BJ (cell line): ENCODE data around the gene BBX. TPM values are rescaled to one million over a fixed set of nuclear protein-coding genes. Genes with fewer than 3 reads are reported as not detected.

Experiments
- CTCF ChIA-PET: fragments of 350-600 bp; formaldehyde crosslinking; extraction: SDS; loops from one replicate; lab custom pipeline; 2021; ENCODE audit warnings: antibody characterized with exemption, inconsistent platforms; lab: Yijun Ruan, JAX
- POLR2A ChIA-PET: fragments of 300-600 bp; sonication (Branson Sonifier 250); formaldehyde crosslinking; extraction: SDS; loops from one replicate; lab custom pipeline; 2021; ENCODE audit warnings: antibody characterized with exemption; lab: Charles Lee
- DNase-seq: peaks from one replicate; pipeline ENCODE4 v3.0.0-alpha.2; 2011; ENCODE audit warnings: low read depth
- H3K27me3 ChIP-seq: 2 replicates; pipeline ENCODE4 v1.6.0; 2011; ENCODE audit warnings: low read length; ENCODE audit not compliant: control insufficient read depth, insufficient read depth
- H3K36me3 ChIP-seq: 2 replicates; pipeline ENCODE4 v1.5.1; 2011; ENCODE audit warnings: low read length; ENCODE audit not compliant: control insufficient read depth, insufficient read depth
- H3K4me3 ChIP-seq: 2 replicates; pipeline ENCODE4 v1.5.1; 2011; ENCODE audit warnings: low read depth, mild to moderate bottlenecking, control low read depth, low read length
- polyA plus RNA-seq: library from polyadenylated mRNA; depleted of rRNA; stranded (reverse); fragments of >200 nt; gene quantifications from 2 replicates; pipeline ENCODE4 v1.2.3, GENCODE V29; 2011
- TF ChIP-seq, protein P1 (sequence below): IDR thresholded peaks from 2 replicates; pipeline ENCODE4 v1.5.1; 2011; ENCODE audit warnings: low read depth, mild to moderate bottlenecking, control low read depth, inconsistent platforms, low read length, moderate library complexity; ENCODE audit not compliant: insufficient read depth

The BBX gene
- polyA plus RNA-seq, 1 experiment, result 47.6 TPM

DNA sequence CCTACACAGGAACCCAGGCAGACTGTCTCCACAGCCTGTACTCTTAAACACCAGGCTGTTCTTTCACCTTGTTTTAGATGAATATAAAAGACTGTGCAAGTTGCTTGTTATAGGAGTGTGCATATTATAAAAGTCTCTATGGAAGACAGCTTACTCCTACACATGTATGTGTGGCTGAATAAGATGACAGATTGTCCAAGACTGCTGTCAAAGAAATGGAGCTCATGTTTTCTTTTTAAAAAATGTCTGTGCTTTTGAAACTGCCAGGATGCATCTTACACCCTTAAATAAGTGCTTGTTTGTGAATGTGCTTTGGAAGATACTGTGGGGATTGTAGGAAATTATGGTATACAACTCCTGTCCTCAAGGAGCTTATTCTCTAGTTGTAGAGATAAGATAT lies 237.4 kb downstream of the BBX start:
- Histone ChIP-seq H3K27me3 (no peaks in the 10 kb centered on the region), H3K36me3 (no peaks in the 10 kb centered on the region), H3K4me3 (no peak overlapping the region)
- CTCF ChIA-PET, result interaction anchor here (1.2 kb wide), 1 partner anchor 67 kb away, joined by 3 read pairs; no protein-coding TSS in a partner anchor
- TF ChIP-seq, protein P1, sequence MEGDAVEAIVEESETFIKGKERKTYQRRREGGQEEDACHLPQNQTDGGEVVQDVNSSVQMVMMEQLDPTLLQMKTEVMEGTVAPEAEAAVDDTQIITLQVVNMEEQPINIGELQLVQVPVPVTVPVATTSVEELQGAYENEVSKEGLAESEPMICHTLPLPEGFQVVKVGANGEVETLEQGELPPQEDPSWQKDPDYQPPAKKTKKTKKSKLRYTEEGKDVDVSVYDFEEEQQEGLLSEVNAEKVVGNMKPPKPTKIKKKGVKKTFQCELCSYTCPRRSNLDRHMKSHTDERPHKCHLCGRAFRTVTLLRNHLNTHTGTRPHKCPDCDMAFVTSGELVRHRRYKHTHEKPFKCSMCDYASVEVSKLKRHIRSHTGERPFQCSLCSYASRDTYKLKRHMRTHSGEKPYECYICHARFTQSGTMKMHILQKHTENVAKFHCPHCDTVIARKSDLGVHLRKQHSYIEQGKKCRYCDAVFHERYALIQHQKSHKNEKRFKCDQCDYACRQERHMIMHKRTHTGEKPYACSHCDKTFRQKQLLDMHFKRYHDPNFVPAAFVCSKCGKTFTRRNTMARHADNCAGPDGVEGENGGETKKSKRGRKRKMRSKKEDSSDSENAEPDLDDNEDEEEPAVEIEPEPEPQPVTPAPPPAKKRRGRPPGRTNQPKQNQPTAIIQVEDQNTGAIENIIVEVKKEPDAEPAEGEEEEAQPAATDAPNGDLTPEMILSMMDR, result no peak
- no peak for DNase-seq
- POLR2A ChIA-PET, result no interaction called here

DNA sequence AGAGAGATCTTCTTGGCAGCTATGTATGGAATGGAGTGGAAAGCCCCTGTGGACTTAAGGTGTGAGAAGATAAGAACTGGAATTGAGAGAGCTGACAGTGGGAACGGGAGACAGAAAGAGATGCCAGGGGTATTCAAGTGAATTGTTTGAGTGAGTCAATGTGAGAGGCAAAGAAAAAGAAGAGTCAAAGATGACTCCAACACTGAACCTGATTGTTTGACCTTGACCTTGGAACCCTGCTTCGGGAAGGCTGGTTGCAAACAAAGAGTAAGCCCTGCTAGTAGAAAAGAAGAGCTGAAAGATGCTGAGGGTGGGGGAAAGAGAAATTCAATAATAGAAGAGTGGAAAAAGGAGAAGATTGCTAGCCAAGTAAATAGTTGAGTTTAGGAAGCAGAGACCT lies 238.6 kb downstream of the BBX start:
- no peak for DNase-seq
- TF ChIP-seq, protein P1, result no peak
- ChIA-PET CTCF (interaction anchor here (0.6 to 0.7 kb wide), 2 partner anchors 9 to 47 kb away, joined by 4 read pairs; no protein-coding TSS in a partner anchor), POLR2A (no interaction called here)
- Histone ChIP-seq H3K36me3 (no peaks in the 10 kb centered on the region), H3K27me3 (no peaks in the 10 kb centered on the region), H3K4me3 (no peak overlapping the region)

DNA sequence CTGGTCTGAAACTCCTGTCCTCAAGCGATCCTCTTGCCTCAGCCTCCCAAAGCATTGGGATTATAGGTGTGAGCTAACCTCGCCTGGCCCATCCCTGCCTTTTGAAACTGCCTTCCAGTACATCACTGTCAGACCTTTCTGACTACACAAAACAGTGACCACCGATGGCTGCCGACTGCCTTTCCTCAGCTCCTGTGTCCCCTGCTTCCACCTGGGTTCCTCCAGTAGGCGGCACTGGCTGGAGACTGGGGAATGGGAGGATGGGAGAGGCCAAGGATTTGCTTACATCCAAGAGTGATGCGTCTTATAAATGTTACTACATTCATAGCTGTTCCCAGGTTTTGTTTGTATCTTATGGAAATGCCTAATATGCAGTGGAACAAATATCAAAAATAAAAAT lies 242.8 kb downstream of the BBX start:
- DNase-seq, result no peak
- TF ChIP-seq, protein P1, result no peak
- H3K4me3 ChIP-seq, result no peak overlapping the region
- no peaks in the 10 kb centered on the region for H3K27me3 ChIP-seq
- H3K36me3 ChIP-seq, result no peaks in the 10 kb centered on the region
- CTCF ChIA-PET, result interaction anchor here (0.6 to 1.3 kb wide), 3 partner anchors 9 to 353 kb away, joined by 3 to 6 read pairs (median 4); no protein-coding TSS in a partner anchor
- POLR2A ChIA-PET, result no interaction called here

DNA sequence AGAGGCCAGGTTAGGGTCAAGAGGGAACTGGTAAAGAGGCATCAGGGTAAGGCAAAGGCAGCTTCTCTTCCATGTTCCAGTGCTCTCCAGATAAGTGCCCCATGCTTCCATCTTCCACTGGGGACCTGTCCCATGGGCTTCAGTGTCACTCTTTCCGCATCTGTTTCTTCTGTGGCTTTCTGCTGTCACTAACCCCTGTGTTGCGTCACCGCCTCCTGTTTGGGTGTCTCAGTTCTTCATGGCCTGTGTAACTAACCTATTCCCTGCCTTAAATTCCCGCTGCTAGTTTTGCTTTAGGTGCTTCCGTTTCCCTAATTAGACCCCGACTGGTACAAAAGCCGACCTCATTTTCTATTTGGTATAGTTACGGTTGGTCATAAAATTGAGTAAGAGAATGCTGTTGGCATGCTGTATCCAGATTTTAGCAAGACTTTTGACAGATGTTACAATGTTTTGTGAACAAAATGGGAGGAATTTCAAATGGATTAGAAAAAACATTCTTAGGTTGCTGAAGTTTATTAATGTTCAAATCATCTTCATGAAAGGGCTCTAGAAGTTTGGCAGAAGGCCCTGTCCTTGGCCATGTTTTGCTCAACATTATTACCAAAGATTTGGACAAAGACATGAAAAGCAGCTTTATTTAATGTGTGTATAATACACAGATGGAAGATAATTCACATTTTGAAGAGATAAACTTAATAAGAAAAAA lies 245.3 kb downstream of the BBX start:
- Histone ChIP-seq H3K4me3 (no peak overlapping the region), H3K36me3 (peaks cover 1% of the 10 kb centered on the region; the same call in 1 of the 2 replicates), H3K27me3 (no peaks in the 10 kb centered on the region)
- DNase-seq, result no peak
- TF ChIP-seq, protein P1, result no peak
- ChIA-PET POLR2A (no interaction called here), CTCF (no interaction called here)

DNA sequence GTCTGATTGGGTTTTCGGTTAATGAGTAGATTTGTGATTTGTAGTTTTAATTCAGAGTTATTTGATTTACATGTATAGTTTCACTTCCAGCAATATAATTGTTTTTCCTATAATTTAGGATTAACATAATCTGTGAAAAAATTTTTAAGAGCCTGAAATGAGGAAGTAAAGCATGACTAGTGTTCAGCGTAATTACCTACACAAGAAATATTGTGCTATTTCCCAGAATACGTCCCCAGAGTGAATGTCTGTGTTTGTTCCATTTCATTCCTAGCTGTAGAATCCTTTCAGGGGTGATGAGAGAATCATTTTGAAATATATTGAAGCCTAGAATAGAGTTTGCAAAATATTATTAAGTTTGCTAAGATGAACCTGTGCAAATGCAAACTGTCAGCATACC lies 247.1 kb downstream of the BBX start:
- H3K27me3 ChIP-seq, result no peaks in the 10 kb centered on the region
- ChIA-PET CTCF (no interaction called here), POLR2A (no interaction called here)
- no peak overlapping the region for H3K4me3 ChIP-seq
- TF ChIP-seq, protein P1, result no peak
- peaks cover 6% of the 10 kb centered on the region for H3K36me3 ChIP-seq
- DNase-seq, result no peak
